IMR-90 (cell line): ENCODE data around the gene GRAMD1B. TPM values are rescaled to one million over a fixed set of nuclear protein-coding genes. Genes with fewer than 3 reads are reported as not detected.

Experiments
- ATAC-seq: fragments of 200-7000 bp; cut with Tn5 transposase; 2 replicates; pipeline ENCODE4 v1.9.1; 2020; ENCODE audit warnings: low read depth, mild to moderate bottlenecking, moderate library complexity
- BruUV-seq: library from RNA; stranded (reverse); fragments of 400-500 nt; replicated peaks from 2 replicates; lab custom pipeline; 2021; lab: Mats Ljungman, UMichigan
- CTCF ChIA-PET: fragments of 300-600 bp; formaldehyde crosslinking; extraction: SDS; loops from one replicate; lab custom pipeline; 2021; ENCODE audit warnings: antibody characterized with exemption; lab: Yijun Ruan, JAX
- POLR2A ChIA-PET: fragments of 300-600 bp; sonication (Branson Sonifier 250); formaldehyde crosslinking; loops from one replicate; lab custom pipeline; 2022; ENCODE audit warnings: antibody characterized with exemption; ENCODE audit not compliant: unreplicated experiment; lab: Charles Lee
- DNase-seq: peaks from one replicate; pipeline ENCODE4 v3.0.0; 2013
- H2AFZ ChIP-seq: replicated peaks from 2 replicates; pipeline ENCODE3; 2013; ENCODE audit warnings: low read length, mild to moderate bottlenecking; ENCODE audit not compliant: poor library complexity
- H2AK5ac ChIP-seq: 2 replicates; pipeline ENCODE4 v1.6.1; 2013; ENCODE audit warnings: low read depth, low read length, inconsistent platforms
- H2AK9ac ChIP-seq: replicated peaks from 2 replicates; pipeline ENCODE3; 2013; ENCODE audit warnings: mild to moderate bottlenecking, low read depth, low read length, moderate library complexity; ENCODE audit not compliant: poor library complexity
- H2BK120ac ChIP-seq: 2 replicates; pipeline ENCODE4 v1.6.1; 2013; ENCODE audit warnings: low read depth, low read length, inconsistent platforms
- H2BK15ac ChIP-seq: 3 replicates; pipeline ENCODE4 v1.6.1; 2013; ENCODE audit warnings: low read depth, low read length, inconsistent platforms
- H2BK20ac ChIP-seq: 2 replicates; pipeline ENCODE4 v1.6.1; 2013; ENCODE audit warnings: low read depth, mild to moderate bottlenecking, inconsistent platforms, low read length, moderate library complexity
- H2BK5ac ChIP-seq: 2 replicates; pipeline ENCODE4 v1.6.1; 2013; ENCODE audit warnings: mild to moderate bottlenecking, low read depth, low read length, inconsistent platforms; ENCODE audit not compliant: poor library complexity, severe bottlenecking
- H3K14ac ChIP-seq: replicated peaks from 2 replicates; pipeline ENCODE4 v1.6.1; 2013; ENCODE audit warnings: low read depth, low read length, inconsistent platforms
- H3K18ac ChIP-seq: 2 replicates; pipeline ENCODE4 v1.6.1; 2013; ENCODE audit warnings: low read depth, low read length, control low read depth
- H3K23ac ChIP-seq: 2 replicates; pipeline ENCODE4 v1.6.1; 2013; ENCODE audit warnings: low read depth, low read length, inconsistent platforms
- H3K27ac ChIP-seq: 2 replicates; pipeline ENCODE4 v1.5.1; 2013; ENCODE audit warnings: mild to moderate bottlenecking, control low read depth, low read length; ENCODE audit not compliant: insufficient read depth
- H3K27me3 ChIP-seq: 2 replicates; pipeline ENCODE4 v1.6.1; 2013; ENCODE audit warnings: low read length; ENCODE audit not compliant: control insufficient read depth, insufficient read depth
- H3K36me3 ChIP-seq: 2 replicates; pipeline ENCODE4 v1.6.1; 2013; ENCODE audit warnings: low read length, mixed read lengths; ENCODE audit not compliant: control insufficient read depth, insufficient read depth
- H3K4ac ChIP-seq: 2 replicates; pipeline ENCODE4 v1.6.1; 2013; ENCODE audit warnings: low read depth, low read length, inconsistent platforms
- H3K4me1 ChIP-seq: 2 replicates; pipeline ENCODE4 v1.6.1; 2013; ENCODE audit warnings: low read length, mixed read lengths; ENCODE audit not compliant: control insufficient read depth, insufficient read depth
- H3K4me2 ChIP-seq: 2 replicates; pipeline ENCODE4 v1.6.1; 2013; ENCODE audit warnings: low read depth, mild to moderate bottlenecking, control low read depth, low read length, moderate library complexity
- H3K4me3 ChIP-seq: 2 replicates; pipeline ENCODE4 v1.5.1; 2013; ENCODE audit warnings: low read depth, mild to moderate bottlenecking, control low read depth, low read length, moderate library complexity; ENCODE audit not compliant: insufficient read depth
- H3K56ac ChIP-seq: 2 replicates; pipeline ENCODE4 v1.6.1; 2013; ENCODE audit warnings: low read length, inconsistent platforms; ENCODE audit not compliant: insufficient read depth; ENCODE audit errors: extremely low read depth
- H3K79me1 ChIP-seq, 2 experiments: 2 replicates each; pipeline ENCODE4 v1.6.1; 2013; ENCODE audit warnings: low read length in 2 of 2, inconsistent platforms in 1 of 2, low read depth in 1 of 2
- H3K9ac ChIP-seq: 2 replicates; pipeline ENCODE4 v1.6.1; 2013; ENCODE audit warnings: low read depth, low read length, control low read depth
- H3K9me1 ChIP-seq: 2 replicates; pipeline ENCODE4 v1.6.1; 2013; ENCODE audit warnings: low read length, inconsistent platforms; ENCODE audit not compliant: insufficient read depth
- H3K9me3 ChIP-seq: 2 replicates; pipeline ENCODE4 v1.6.1; 2013; ENCODE audit warnings: low read length; ENCODE audit not compliant: control insufficient read depth, insufficient read depth
- H4K20me1 ChIP-seq: 2 replicates; pipeline ENCODE4 v1.6.1; 2013; ENCODE audit warnings: low read length, inconsistent platforms; ENCODE audit not compliant: insufficient read depth
- H4K5ac ChIP-seq: 2 replicates; pipeline ENCODE4 v1.6.1; 2013; ENCODE audit warnings: mild to moderate bottlenecking, low read depth, low read length, control low read depth
- H4K8ac ChIP-seq, 2 experiments: 2 replicates each; pipeline ENCODE4 v1.6.1; 2013; ENCODE audit warnings: low read depth in 2 of 2, low read length in 2 of 2, control low read depth in 1 of 2, inconsistent platforms in 1 of 2
- H4K91ac ChIP-seq: 2 replicates; pipeline ENCODE4 v1.6.1; 2013; ENCODE audit warnings: low read depth, low read length, inconsistent platforms; ENCODE audit not compliant: insufficient read depth
- CEBPB ChIP-seq: IDR thresholded peaks from 2 replicates; pipeline ENCODE4 v1.6.1; 2012; ENCODE audit warnings: low read depth, low read length, improper control_type of control experiment
- MAFK ChIP-seq: IDR thresholded peaks from 2 replicates; pipeline ENCODE4 v1.6.1; 2012; ENCODE audit warnings: low read depth, low read length, improper control_type of control experiment
- MXI1 ChIP-seq: IDR thresholded peaks from 2 replicates; pipeline ENCODE4 v1.6.1; 2012; ENCODE audit warnings: low read depth, mild to moderate bottlenecking, low read length, moderate library complexity, borderline replicate concordance
- SMC3 ChIP-seq: fragments of 150-350 bp; IDR thresholded peaks from 2 replicates; pipeline ENCODE4 v1.6.1; 2016; ENCODE audit warnings: low read depth, mild to moderate bottlenecking, antibody characterized with exemption, low read length, moderate library complexity
- WGBS, 2 experiments: methylation state at CpG; one replicate each; pipeline versions ENCODE4 v1.1.5 to v1.1.7; 2013; ENCODE audit warnings: missing lambda C conversion rate in 2 of 2; ENCODE audit not compliant: insufficient read length in 1 of 2; ENCODE audit errors: extremely low coverage in 2 of 2; 5-methylcytosine and 5-hydroxymethylcytosine counted together
- dilution Hi-C: fragments of 300-500 bp; cut with HindIII; formaldehyde crosslinking; loops from one replicate; pipeline ENCODE4 v1.14.3; 2018; ENCODE audit warnings: low sequenced_read_pairs; ENCODE audit not compliant: unreplicated experiment
- in situ Hi-C: fragments of 300-500 bp; cut with MboI; formaldehyde crosslinking; loops from 3 replicates; pipeline ENCODE4 v1.14.3; 2019; ENCODE audit warnings: low sequenced_read_pairs, inconsistent platforms, mixed read lengths
- intact Hi-C: fragments of 100-400 bp; cut with micrococcal nuclease; formaldehyde crosslinking; loops from 2 replicates; pipeline ENCODE4 v1.10.0; 2022
- polyA plus RNA-seq, 3 experiments: library from polyadenylated mRNA; depleted of rRNA; stranded (reverse); fragments of >200 nt; gene quantifications; 2 replicates each; pipeline ENCODE4 v1.2.3, GENCODE V29; 2012; ENCODE audit warnings: low replicate concordance in 1 of 3
- total RNA-seq: library from RNA; depleted of rRNA; stranded (reverse); fragments of >200 nt; gene quantifications from 2 replicates; pipeline ENCODE4 v1.2.3, GENCODE V29; 2012

GRAMD1B gene
- total and polyA plus RNA-seq, 2 of the 4 experiments (the other 2 are of a cell fraction): 7.1 to 7.2 TPM

GRCh38 chr11:123576082-123576481 lies 146.0 kb downstream of the GRAMD1B start:
- no peaks in the 10 kb centered on the region for H3K9me3 ChIP-seq
- H4K5ac ChIP-seq: no peak overlapping the region
- no peak overlapping the region for H2BK120ac ChIP-seq
- H3K23ac ChIP-seq: no peak overlapping the region
- H3K4me1 ChIP-seq: no peaks in the 10 kb centered on the region
- no peak overlapping the region for H2BK5ac ChIP-seq
- no peak overlapping the region for H3K56ac ChIP-seq
- H3K27ac ChIP-seq: no peak overlapping the region
- DNase-seq: no peak
- no peak overlapping the region for H2AK5ac ChIP-seq
- H2BK15ac ChIP-seq: no peak overlapping the region
- ChIA-PET POLR2A (no interaction called here), CTCF (interaction anchor here (0.6 to 1.5 kb wide), 9 partner anchors 8 to 131 kb away, joined by 3 to 11 read pairs (median 5); no protein-coding TSS in a partner anchor)
- no peak overlapping the region for H3K9ac ChIP-seq
- no peak overlapping the region for H4K91ac ChIP-seq
- H3K9me1 ChIP-seq: no peaks in the 10 kb centered on the region
- 0% methylated on average over 1 of the region's 3 CpGs; no CpG with 5 or more reads in 1 of the 2 experiments for WGBS, 2 experiments
- in situ Hi-C loops: no loop called here
- no peak overlapping the region for H2BK20ac ChIP-seq
- no peak overlapping the region for H4K8ac ChIP-seq
- no peak overlapping the region for H3K4me2 ChIP-seq
- H3K36me3 ChIP-seq: no peaks in the 10 kb centered on the region
- no peak for ATAC-seq
- intact Hi-C loops: loop anchor here (10.0 kb wide), 1 partner anchor 271 kb away; no protein-coding TSS in a partner anchor
- no peak overlapping the region for H3K18ac ChIP-seq
- TF ChIP-seq MAFK (no peak), SMC3 (no peak), CEBPB (no peak), MXI1 (no peak)
- no peak overlapping the region for H2AK9ac ChIP-seq
- no peak overlapping the region for H2AFZ ChIP-seq
- no peaks in the 10 kb centered on the region for H3K27me3 ChIP-seq
- BruUV-seq: no TSS peak
- dilution Hi-C loops: no loop called here
- H4K20me1 ChIP-seq: peaks cover 10% of the 10 kb centered on the region; the same call in 1 of the 2 replicates
- no peak overlapping the region for H3K14ac ChIP-seq
- no peak overlapping the region for H3K4ac ChIP-seq
- H3K79me1 ChIP-seq: peaks cover 2 to 7% of the 10 kb centered on the region in 2 experiments; a peak in 2 of 4 replicates
- H3K4me3 ChIP-seq: no peak overlapping the region
